Uterus (tissue), 4 donors: Measurements from ENCODE around the gene SCTR. TPM values are rescaled to one million over a fixed set of nuclear protein-coding genes. Genes with fewer than 3 reads are reported as not detected.

Experiments used
- DNase-seq, 2 donors: peaks; one replicate each; pipeline ENCODE4 v3.0.0-alpha.2; 2019 to 2020
- H3K27ac ChIP-seq, 2 donors: fragments of 200-600 bp; sonication (generic); 1 replicate in 1 of 2; 2 replicates in 1 of 2; pipeline ENCODE4 v1.5.1; 2016 to 2018
- H3K27me3 ChIP-seq, 2 donors: fragments of 200-600 bp; sonication (generic); one replicate each; pipeline ENCODE4 v1.5.1; 2018 to 2019; ENCODE audit warnings: control low read depth in 1 of 2
- H3K36me3 ChIP-seq, 2 donors: fragments of 200-600 bp; sonication (generic); one replicate each; pipeline ENCODE4 v1.5.1; 2019; ENCODE audit warnings: control low read depth in 1 of 2
- H3K4me1 ChIP-seq, 2 donors: fragments of 200-600 bp; sonication (generic); one replicate each; pipeline ENCODE4 v1.5.1; 2018 to 2019; ENCODE audit warnings: control low read depth in 1 of 2
- H3K4me3 ChIP-seq, 2 donors: fragments of 200-600 bp; sonication (generic); 1 replicate in 1 of 2; 2 replicates in 1 of 2; pipeline ENCODE4 v1.5.1; 2018 to 2019; ENCODE audit warnings: mild to moderate bottlenecking in 1 of 2
- H3K9me3 ChIP-seq, 2 donors: fragments of 200-600 bp; sonication (generic); one replicate each; pipeline ENCODE4 v1.5.1; 2019; ENCODE audit warnings: control low read depth in 1 of 2
- POLR2A ChIP-seq, 2 donors: fragments of 450-650 bp; IDR thresholded peaks; one replicate each; pipeline ENCODE4 v1.6.1; 2016; ENCODE audit warnings: antibody characterized with exemption in 2 of 2, mild to moderate bottlenecking in 1 of 2, moderate library complexity in 1 of 2
- intact Hi-C: fragments of 100-400 bp; cut with DNase I; formaldehyde crosslinking; loops from one replicate; pipeline ENCODE4 v1.15.1; 2023; ENCODE audit warnings: low total_unique reads
- total RNA-seq, 4 donors: library from RNA; depleted of rRNA in 3 of 4; stranded (reverse); fragments of >200 nt in 3 of 4; gene quantifications; one replicate each; pipeline versions ENCODE4 v1.1.0 to v1.2.4, GENCODE V29; 2014 to 2023
- TF ChIP-seq, protein P1 (sequence below), 4 experiments: fragments of 200-600 bp in 2 of 4; fragments of 450-650 bp in 2 of 4; sonication (generic) in 2 of 4; IDR thresholded peaks; one replicate each; pipeline ENCODE4 v1.5.1; 2016 to 2019; ENCODE audit warnings: antibody characterized with exemption in 4 of 4, mild to moderate bottlenecking in 2 of 4, moderate library complexity in 1 of 4
- donor health status: DM: yes; HTN: yes; CAD: no.

The SCTR gene
- total RNA-seq, 4 donors from 2014 or later, result not detected

DNA sequence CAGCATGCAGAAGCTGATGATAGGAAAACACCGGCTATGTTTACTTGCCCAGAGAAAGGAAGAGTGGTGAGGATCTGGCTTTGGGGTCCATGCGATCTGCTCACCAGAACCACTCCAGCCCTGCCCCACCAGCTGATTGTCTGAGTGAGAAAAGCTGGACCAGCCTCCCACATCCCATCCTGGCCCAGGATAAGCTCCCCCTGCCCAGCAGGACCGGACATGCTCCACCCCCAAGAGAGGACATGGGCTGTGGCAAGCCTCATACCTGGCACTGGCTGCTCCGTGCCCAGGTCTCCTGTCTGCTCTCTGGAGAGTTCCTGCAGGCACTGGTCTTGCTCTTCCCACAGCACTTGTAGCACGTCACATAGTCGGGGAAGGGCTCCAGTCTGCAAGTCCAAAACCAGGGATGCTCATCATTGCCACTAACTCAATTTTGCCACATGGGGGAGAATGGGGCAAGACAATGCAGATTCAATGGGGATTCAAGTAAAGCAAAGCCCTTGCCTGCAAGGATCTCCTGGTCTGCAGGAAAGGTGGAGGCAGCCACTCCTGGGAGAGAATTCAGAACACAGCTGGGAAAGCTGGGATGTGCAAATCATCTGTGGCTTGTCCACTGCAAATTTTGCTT, 30.0 kb downstream of the SCTR start:
- no peaks in the 10 kb centered on the region for H3K4me1 ChIP-seq
- no peak for DNase-seq
- H3K4me3 ChIP-seq, result no peak overlapping the region
- no peaks in the 10 kb centered on the region for H3K9me3 ChIP-seq
- intact Hi-C loops, result no loop called here
- TF ChIP-seq, protein P1, sequence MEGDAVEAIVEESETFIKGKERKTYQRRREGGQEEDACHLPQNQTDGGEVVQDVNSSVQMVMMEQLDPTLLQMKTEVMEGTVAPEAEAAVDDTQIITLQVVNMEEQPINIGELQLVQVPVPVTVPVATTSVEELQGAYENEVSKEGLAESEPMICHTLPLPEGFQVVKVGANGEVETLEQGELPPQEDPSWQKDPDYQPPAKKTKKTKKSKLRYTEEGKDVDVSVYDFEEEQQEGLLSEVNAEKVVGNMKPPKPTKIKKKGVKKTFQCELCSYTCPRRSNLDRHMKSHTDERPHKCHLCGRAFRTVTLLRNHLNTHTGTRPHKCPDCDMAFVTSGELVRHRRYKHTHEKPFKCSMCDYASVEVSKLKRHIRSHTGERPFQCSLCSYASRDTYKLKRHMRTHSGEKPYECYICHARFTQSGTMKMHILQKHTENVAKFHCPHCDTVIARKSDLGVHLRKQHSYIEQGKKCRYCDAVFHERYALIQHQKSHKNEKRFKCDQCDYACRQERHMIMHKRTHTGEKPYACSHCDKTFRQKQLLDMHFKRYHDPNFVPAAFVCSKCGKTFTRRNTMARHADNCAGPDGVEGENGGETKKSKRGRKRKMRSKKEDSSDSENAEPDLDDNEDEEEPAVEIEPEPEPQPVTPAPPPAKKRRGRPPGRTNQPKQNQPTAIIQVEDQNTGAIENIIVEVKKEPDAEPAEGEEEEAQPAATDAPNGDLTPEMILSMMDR (IDR thresholded peaks at IDR 0.05), result no peak
- H3K36me3 ChIP-seq, result no peaks in the 10 kb centered on the region
- H3K27me3 ChIP-seq, result no peaks in the 10 kb centered on the region
- H3K27ac ChIP-seq, result no peak overlapping the region

DNA sequence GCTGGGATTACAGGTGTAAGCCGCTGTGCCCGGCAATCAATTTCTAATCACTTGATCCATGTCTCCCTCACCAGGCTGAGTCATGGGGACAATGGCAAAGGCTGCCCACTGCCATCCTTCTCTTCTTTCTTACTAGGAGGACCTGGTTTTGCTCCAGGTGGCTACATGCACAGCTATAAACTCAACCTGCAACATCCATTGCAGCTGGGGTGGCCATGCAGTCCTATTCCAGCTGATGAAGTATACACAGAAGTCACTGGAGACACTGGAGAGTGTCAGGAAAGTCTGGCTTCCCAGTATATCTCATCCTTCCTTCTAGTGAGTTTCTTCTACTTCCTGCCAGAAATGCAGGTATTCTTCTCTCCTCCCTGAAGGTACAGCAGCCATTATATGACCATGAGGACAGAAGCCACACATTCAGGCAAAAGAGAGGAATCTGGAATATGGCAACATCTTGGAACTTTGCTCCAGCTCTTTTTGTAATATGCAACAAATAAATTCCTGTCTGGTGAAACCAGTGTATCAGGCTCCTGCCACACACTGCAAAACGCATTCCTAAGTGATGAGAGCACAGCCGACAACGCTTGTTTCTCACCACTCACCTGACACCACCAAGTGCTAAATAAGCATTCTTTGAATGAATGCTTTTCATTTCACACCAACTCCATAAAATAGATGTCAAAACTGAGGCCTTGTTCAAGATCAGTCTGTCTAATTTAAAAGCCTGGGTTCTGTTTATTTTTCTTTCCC, 32.3 kb downstream of the SCTR start:
- TF ChIP-seq POLR2A (IDR thresholded peaks at IDR 0.05), result no peak
- TF ChIP-seq, protein P1 (IDR thresholded peaks at IDR 0.05), result no peak
- Histone ChIP-seq H3K36me3 (no peaks in the 10 kb centered on the region), H3K27ac (no peak overlapping the region), H3K9me3 (no peaks in the 10 kb centered on the region), H3K4me3 (no peak overlapping the region), H3K4me1 (no peaks in the 10 kb centered on the region), H3K27me3 (no peaks in the 10 kb centered on the region)
- DNase-seq, result no peak
- intact Hi-C loops, result no loop called here

DNA sequence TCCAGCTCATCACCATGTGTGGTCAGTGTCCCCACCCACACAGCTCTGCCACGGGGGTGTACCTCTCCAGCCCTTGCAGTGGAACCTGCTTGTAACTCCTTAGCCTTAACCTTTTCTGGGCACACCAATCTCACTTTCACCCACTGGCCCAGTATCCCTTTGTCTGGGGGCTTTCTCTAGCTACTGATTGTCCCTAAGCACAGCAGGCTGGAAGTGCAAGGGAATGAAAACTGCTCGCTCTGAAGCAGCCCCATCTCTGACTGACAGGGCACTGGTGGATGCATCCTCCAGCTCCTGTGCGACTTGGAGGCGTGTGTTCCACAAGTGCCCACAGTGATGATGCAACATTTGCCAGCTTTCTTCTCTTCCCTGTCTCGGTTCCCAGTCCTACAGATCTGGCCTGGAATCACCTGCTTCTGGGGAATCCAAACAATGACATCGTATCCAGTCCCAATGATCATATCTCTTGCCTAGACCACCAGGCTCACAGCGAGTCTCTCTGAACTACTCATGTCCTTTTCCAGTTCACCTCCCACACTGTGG, 33.6 kb downstream of the SCTR start:
- Histone ChIP-seq H3K36me3 (no peaks in the 10 kb centered on the region), H3K27ac (no peak overlapping the region), H3K4me3 (no peak overlapping the region), H3K4me1 (no peaks in the 10 kb centered on the region), H3K9me3 (no peaks in the 10 kb centered on the region), H3K27me3 (no peaks in the 10 kb centered on the region)
- TF ChIP-seq, protein P1 (IDR thresholded peaks at IDR 0.05), result no peak
- no peak for TF ChIP-seq POLR2A (IDR thresholded peaks at IDR 0.05)
- intact Hi-C loops, result no loop called here
- DNase-seq, result no peak

DNA sequence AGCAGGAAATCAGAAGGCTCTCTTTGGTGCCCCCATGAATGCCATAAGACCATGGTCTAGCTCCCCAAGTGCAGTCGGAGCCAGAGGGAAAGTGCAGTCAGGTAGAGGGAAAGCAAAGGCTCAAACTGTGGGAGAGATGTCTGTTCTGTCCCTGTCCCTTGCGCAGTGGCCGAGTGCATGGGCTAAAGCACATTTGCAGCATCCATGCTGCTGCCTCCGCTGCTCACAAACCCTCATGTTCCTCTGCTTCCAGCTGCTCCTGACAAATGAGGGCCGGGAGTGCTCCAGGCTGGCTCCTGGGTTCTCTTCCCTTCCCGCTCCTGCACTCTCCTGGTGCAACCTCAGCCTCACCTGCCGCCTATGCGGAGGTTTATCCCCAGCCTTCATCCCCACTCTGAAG, 34.2 kb downstream of the SCTR start:
- Histone ChIP-seq H3K4me1 (no peaks in the 10 kb centered on the region), H3K27me3 (no peaks in the 10 kb centered on the region), H3K9me3 (no peaks in the 10 kb centered on the region), H3K27ac (no peak overlapping the region), H3K4me3 (no peak overlapping the region), H3K36me3 (no peaks in the 10 kb centered on the region)
- intact Hi-C loops, result no loop called here
- DNase-seq, result no peak
- TF ChIP-seq POLR2A (IDR thresholded peaks at IDR 0.05), result no peak
- TF ChIP-seq, protein P1 (IDR thresholded peaks at IDR 0.05), result no peak

DNA sequence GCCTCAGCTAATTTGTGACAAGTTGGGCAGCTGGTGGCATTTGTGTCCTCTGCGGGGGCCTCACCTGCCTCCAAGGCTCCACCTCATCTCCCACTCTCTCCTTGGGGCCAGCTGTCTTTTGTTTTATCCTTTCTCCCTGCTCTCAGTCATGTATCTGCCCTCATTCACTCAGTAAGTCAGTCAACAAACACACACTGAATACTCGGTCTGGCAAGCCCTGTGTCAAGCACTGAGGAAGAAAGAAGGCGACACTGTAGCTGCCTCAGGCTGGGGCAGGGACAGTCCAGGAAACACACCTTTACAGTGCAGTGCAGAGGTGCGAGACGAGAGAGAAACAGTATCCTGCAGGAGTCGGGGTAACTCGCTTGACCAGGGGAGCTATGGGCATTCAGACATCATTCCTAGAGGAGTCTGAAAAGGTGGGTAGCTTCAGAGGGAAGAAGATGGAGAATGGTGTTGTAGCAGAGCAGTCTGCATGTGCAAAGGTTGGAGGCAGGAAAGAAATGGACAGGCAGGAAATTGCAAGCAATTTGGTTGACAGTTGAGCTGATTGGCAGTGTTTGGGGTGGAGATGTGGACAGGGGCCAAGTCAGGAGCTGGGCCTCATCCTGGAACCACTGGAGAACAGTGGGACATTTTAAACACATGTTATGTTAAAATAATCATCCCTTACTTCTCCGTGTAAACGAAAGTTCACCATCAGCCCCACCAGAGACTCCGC, 34.9 kb downstream of the SCTR start:
- Histone ChIP-seq H3K4me3 (no peak overlapping the region), H3K36me3 (no peaks in the 10 kb centered on the region), H3K4me1 (no peaks in the 10 kb centered on the region), H3K27ac (no peak overlapping the region), H3K27me3 (no peaks in the 10 kb centered on the region), H3K9me3 (no peaks in the 10 kb centered on the region)
- intact Hi-C loops, result no loop called here
- no peak for DNase-seq
- TF ChIP-seq, protein P1 (IDR thresholded peaks at IDR 0.05), result no peak
- no peak for TF ChIP-seq POLR2A (IDR thresholded peaks at IDR 0.05)
